Fibroblast of skin of right biceps (primary cell): Measurements from ENCODE around the gene SHISA9.

ENCODE experiments used
- DNase-seq: peaks from one replicate; pipeline ENCODE4 v3.0.0-alpha.2; 2013

Gene SHISA9

GRCh38 chr16:13036600-13036999 lies 135.2 kb downstream of the SHISA9 start:
- peak; percentile 20 for DNase-seq

GRCh38 chr16:13038591-13038990 lies 137.2 kb downstream of the SHISA9 start:
- DNase-seq, result no peak

DNA sequence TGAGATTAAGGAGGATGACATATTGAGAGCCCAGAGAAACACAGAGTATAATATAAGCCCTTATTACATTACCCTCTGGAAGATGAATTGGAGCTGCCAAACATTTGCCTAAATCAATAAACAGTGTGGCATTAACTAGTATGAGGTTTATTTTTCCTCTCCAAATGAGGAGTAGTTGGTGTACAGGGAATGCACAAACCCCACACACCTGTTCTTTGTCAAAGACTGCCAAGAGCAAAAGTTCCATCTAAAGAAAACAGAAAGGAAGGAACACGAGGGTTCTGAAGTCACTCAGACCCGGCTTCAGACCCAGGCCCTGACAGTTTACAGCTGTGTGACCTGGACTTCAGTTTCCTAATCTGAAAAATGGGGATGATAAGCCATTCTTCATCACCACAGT lies 138.1 kb downstream of the SHISA9 start:
- DNase-seq, result no peak

DNA sequence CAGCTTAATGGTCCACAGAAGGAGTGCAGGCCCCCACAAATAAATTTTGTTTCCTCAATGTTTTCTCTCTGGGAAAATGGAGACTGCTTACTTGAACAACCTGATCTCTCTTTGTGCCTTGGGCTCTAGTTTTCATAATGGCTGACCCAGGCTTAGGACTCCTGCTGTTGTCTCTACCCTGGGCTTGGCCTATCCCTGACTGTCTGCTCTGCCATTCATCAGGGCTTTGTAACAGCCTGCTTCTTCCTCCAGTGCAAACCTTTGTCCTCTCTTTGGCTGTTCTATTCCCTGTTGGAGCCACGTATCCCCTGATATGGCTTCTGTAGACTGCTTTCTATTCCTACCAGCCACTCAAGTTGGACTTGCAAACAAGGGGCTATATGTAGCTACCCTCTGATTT lies 139.8 kb downstream of the SHISA9 start:
- no peak for DNase-seq

- DNase-seq, result no peak
These were observed 140.4 kb downstream of the SHISA9 start for GRCh38 chr16:13041646-13042290.

DNA sequence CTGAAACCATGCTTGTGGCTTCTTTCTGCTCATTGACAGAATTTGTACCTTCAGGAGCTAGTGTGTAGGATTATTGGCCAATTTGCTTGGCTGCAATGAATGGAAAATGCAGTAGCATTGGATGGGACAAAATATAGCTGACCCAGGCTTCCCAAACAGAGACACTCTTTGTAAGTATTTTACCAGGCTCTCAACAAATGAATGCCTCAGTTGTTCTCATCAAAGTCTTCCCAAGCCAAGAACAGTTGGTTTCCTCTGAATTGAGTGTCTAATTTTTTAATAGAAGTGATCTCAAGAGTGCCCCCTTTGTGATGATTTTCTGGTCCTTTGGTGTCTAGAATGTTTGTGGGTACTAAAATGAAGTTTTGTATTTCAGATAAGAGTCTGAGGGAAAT lies 140.9 kb downstream of the SHISA9 start:
- no peak for DNase-seq

DNA sequence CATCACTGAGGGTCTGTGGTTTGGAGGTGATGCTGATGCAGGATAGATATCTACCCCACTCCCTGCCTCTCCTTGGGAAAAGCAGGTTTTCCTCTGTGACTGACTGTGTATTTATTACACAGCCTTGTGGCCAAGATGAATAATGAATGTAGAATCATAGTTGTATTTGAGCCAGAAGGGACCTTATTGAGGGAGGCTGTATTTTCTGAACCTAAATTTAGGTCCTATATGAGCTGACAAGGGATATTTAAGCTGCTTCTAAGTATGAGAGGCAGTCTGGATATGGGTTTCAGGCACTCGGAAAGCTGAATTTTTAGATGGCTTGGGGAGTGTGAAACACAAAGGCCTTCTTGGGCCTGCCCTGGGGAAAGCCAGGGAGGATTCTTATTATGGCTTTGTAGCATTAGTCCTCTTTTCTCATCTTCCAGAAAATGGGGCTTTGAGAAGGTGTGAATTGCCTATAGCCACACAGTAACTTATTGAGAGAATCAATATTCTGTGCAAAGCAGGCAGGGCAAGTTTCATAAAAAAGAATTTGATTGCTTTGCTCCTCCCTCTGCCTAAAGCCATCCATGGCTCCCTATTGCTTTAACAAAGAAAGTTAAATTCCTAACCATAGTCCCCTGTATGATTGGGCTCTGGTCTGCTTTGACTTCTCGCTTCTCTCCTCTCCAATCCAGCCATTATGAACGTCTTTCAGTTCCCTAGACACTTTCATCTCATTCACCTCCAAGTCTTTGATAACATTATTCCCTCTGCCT lies 144.8 kb downstream of the SHISA9 start:
- DNase-seq, result no peak

GRCh38 chr16:13047276-13047675 lies 145.9 kb downstream of the SHISA9 start:
- no peak for DNase-seq

- DNase-seq, result no peak
These were observed 148.3 kb downstream of the SHISA9 start for GRCh38 chr16:13049688-13050087.

DNA sequence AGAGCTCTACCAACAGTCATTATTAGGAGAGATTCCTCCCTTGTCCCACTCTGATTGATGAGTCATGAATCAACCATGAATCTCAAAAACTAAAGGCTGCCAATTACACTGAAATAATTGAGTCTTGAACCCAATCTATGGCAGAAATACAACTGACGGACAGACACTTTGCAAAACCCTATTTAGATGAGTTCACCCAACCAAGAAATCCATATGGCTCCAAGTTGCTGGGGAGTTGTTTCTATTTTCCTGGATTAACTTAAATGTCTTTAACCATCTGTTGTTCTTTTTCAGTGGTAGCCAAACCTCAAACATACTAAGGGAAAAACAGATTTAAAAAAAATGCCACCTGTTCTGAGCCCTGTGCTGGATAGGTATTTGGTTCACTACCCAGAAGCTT lies 151.0 kb downstream of the SHISA9 start:
- no peak for DNase-seq

DNA sequence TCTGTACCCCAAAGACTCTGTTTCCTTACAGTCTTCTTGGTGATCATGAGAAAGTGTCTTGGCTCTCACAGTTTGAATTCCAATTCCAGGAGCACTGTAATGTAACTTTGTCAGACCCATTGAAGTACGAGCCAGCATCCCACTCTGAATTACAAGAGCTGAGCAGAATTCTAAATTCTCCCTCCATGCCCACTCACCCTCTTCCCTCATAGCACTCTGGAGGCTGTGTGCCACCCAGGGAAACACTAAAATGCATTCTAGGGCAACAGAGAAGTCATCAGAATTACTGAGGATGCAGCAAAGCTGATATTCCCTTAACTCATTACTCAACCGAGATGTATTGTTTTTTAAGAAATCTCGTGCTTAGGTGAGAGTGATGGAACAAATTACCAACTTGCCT lies 154.1 kb downstream of the SHISA9 start:
- DNase-seq, result no peak

GRCh38 chr16:13056607-13057006 lies 155.2 kb downstream of the SHISA9 start:
- no peak for DNase-seq

DNA sequence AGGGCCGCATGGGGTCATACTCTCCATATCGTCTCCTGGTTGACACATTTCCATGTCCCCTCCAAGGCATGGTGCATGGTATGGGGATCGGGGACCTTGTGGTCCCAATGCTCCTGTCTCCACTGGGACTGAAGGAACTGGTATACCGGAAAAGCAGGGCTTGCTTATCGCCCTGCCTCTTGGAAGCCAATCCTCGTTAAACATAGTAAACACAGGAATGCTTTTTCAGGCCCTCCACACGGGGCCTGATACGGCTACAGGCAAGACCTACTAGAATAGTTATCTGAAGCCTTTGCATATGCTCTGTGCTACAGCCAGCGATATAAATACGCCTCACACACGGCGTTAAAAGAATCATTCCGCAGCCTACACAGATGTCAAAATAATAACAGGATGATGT lies 159.5 kb downstream of the SHISA9 start:
- no peak for DNase-seq

GRCh38 chr16:13061691-13062090 lies 160.3 kb downstream of the SHISA9 start:
- DNase-seq, result no peak

- no peak for DNase-seq
These were observed 160.8 kb downstream of the SHISA9 start for GRCh38 chr16:13062219-13062618.

- DNase-seq, result no peak
These were observed 162.1 kb downstream of the SHISA9 start for GRCh38 chr16:13063457-13063856.

- no peak for DNase-seq
These were observed 163.4 kb downstream of the SHISA9 start for GRCh38 chr16:13064821-13065220.

DNA sequence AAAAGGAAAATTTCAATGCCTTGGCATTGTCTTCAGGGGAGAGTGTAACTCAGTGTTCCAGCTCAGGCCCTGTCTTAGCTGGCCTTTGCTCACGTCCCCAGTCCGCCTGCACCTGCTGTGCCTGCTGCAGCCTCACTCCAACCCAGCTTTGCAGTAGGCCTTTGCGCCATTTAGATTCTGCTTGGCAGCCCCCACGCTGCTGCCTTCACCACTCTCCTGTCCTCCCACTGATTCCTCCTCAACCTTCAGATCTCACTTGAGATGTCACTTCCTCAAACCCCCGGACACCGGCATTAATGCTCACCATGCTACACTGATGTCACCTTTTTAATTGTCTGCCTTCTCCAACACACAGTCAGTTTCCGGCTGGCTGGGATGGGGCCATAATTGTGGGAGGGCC lies 166.2 kb downstream of the SHISA9 start:
- DNase-seq, result no peak

GRCh38 chr16:13068912-13069583 lies 167.7 kb downstream of the SHISA9 start:
- no peak for DNase-seq

DNA sequence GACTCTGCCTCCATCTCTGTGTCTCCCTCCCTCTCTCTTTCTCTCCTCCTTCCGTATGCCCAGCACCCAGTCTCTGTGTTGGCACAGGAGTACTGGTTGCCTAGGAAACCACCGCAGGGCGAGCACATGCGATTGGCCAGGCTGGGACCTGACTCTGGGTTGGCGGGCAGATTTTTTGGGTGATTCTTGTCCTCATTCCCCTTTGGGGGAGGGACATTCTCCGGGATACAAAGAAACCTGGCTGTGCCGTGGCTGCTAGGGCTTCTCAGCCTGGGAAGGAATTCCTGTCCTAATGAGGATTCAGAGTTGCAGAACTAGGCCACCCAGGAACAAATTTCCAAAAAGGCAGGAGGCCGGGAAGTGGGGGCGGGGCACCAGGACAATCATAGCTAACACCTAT lies 168.9 kb downstream of the SHISA9 start:
- DNase-seq, result no peak

GRCh38 chr16:13076878-13077277 lies 175.5 kb downstream of the SHISA9 start:
- DNase-seq, result no peak

DNA sequence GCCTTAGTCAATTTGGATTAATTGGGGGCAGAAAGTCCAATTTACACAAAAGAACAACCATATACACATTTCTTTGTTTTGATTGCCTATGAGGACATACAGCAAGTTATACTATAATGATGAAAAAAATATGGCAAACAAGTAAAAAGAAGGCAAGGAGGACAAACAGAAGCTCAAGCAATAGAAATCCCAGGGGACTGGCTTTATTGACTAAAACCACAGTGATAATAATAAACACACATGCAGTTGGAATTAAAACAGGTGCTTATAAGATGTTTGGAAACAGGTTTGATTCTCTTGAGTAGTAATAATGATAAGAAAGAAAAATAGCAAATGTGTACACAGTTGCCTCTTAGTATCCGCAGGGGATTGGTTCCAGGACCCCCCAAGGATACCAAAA lies 176.4 kb downstream of the SHISA9 start:
- no peak for DNase-seq

DNA sequence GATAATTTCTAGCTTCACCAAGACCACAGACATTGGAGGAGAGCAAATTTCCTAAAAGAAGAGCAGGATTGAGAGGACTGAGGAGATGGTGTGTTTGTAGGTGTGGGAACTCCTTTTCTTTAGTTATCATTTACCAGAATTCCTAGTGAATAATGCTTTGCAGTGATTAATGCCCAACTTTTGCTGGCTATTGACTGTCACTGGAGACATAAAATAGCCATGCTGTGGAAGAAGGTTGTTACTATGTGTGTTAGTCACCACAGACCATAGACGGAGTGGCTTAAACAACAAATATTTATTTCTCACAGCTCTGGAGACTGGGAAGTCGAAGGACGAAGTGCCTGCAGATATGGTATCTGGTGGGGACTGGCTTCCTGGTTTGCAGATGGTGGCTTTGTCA lies 179.1 kb downstream of the SHISA9 start:
- DNase-seq, result no peak

GRCh38 chr16:13081825-13082331 lies 180.5 kb downstream of the SHISA9 start:
- no peak for DNase-seq
